Heart left ventricle (tissue), 13 donors: ENCODE measurements around the gene SORT1.

Experiments used
- POLR2A ChIP-seq, 2 donors: fragments of 450-650 bp; IDR thresholded peaks; one replicate each; pipeline ENCODE4 v1.6.1; 2017; ENCODE audit warnings: antibody characterized with exemption in 2 of 2, mild to moderate bottlenecking in 2 of 2, moderate library complexity in 2 of 2
- TF ChIP-seq, protein P1 (sequence below), 12 donors: fragments of 200-600 bp; sonication (generic) in 4 of 12; IDR thresholded peaks; one replicate each; pipeline versions ENCODE4 v1.5.0 to v1.8.0; 2018 to 2022; ENCODE audit warnings: antibody characterized with exemption in 12 of 12, mild to moderate bottlenecking in 5 of 12
- donor health status: ischemic (EF 13 %, LVEDD 7.1; RV severe dilation, severe dysfunction).
- donor health status: DM: no; HTN: yes; CAD: no.
- donor health status: DM: no; HTN: no; CAD: no.
- donor health status: ischemic (EF 25% LVEDD 6.9; RV normal size, moderate dysfunction).
- donor health status: ischemic (EF 25% LVEDD 5.7; RV mildly dilated, moderate dysfunction).
- donor health status: ischemic (EF 35%, LVEDD 5.7; RV mildly dilated, moderate dysfunction).
- donor health status: nonischemic (EF 11% LVEDD 7.7; RV severe dilation, severe dysfunction).
- donor health status: DM: yes; HTN: yes; CAD: no.
- donor health status: PGD.
- donor health status: ischemic (EF 29% LVEDD 5.4; RV normal size, mild dysfunction).
- donor health status: nonischemic (EF 23%, LVEDD 6.1; RV moderate dilation, normal function).

DNA sequence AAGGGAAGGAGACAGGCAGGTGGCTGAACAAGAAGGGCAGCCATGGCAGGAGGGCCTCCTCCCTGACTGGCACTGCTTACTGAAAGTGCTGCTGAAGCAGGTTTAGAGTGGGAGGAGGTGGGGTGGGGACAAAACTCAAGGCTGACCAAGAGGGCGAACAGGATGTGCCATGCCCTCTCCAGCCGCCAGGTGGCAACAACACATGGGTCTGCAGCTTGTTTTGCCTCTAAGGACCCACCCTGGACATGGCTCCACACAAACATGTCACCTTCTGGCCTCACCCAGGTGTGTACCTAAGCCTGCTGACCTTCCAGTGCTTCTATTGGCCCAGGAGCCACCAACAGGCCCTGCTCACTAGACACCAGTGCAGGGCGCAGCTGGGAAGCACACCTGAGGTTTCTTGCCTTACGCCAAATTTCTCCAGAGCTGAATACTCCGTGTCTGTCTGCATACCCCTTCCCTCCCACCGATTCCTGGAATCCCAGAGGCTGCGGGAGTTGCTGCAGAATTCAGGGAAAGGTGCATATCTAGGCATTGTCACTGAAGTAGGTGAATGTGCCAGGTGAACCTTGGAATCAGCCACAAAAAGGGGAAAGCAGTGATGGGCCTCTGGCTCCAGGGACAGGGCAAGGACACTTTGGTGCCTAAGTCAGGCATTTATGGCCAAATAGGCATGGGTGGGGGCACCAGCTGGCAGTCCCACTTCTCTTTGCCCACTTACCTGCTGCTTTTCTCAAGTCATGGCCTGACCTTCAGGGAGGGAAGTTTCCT is 120.1 kb downstream of the SORT1 start:
- TF ChIP-seq, protein P1, sequence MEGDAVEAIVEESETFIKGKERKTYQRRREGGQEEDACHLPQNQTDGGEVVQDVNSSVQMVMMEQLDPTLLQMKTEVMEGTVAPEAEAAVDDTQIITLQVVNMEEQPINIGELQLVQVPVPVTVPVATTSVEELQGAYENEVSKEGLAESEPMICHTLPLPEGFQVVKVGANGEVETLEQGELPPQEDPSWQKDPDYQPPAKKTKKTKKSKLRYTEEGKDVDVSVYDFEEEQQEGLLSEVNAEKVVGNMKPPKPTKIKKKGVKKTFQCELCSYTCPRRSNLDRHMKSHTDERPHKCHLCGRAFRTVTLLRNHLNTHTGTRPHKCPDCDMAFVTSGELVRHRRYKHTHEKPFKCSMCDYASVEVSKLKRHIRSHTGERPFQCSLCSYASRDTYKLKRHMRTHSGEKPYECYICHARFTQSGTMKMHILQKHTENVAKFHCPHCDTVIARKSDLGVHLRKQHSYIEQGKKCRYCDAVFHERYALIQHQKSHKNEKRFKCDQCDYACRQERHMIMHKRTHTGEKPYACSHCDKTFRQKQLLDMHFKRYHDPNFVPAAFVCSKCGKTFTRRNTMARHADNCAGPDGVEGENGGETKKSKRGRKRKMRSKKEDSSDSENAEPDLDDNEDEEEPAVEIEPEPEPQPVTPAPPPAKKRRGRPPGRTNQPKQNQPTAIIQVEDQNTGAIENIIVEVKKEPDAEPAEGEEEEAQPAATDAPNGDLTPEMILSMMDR (IDR thresholded peaks at IDR 0.05): peak; percentile 79 to 93 (median 88)
- no peak for TF ChIP-seq POLR2A (IDR thresholded peaks at IDR 0.05)
